Measurements from ENCODE around the gene WFIKKN1. TPM values are rescaled to one million over a fixed set of nuclear protein-coding genes. Genes with fewer than 3 reads are reported as not detected.

The WFIKKN1 gene
- total and polyA plus RNA-seq, 7 donors = 0.30 to 2.0 (median 0.36) TPM

DNA sequence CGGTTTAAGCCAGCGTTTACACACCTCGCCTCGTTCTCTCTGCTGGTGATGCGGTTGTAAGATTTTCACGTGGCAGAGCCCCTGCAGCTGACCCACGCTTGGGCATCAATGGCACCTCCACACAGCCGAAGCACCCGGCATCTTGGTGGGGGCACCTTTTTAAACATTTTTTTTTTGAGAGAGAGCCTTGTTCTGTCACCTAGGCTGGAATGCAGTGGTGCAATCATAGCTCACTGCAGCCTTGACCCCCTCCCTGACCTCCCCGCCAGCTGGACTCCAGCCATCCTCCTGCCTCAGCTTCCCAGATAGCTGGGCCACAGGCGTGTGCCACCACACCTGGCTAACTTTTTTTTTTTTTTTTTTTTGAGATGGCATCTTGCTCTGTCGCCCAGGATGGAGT lies 23.2 kb downstream of the WFIKKN1 start:
- Histone ChIP-seq H3K27ac (no peak overlapping the region), H3K4me3 (no peak overlapping the region), H3K4me1 (peaks cover 5% of the 10 kb centered on the region), H3K9me3 (no peaks in the 10 kb centered on the region), H3K36me3 (ENCODE audit: insufficient read depth in 1 of 2, low read depth in 1 of 2) (peaks cover 0 to 6% of the 10 kb centered on the region in 2 donors), H3K27me3 (ENCODE audit: insufficient read depth in 3 of 3, low read length in 2 of 3) (no peaks in the 10 kb centered on the region)
- intact Hi-C loops (cut with DNase I) = no loop called here
- no peak for DNase-seq
- ATAC-seq = no peak
- 79 to 89% (median 86%) methylated on average over 11 to 12 of the region's 12 CpGs for WGBS, 3 donors
- TF ChIP-seq, protein P1, sequence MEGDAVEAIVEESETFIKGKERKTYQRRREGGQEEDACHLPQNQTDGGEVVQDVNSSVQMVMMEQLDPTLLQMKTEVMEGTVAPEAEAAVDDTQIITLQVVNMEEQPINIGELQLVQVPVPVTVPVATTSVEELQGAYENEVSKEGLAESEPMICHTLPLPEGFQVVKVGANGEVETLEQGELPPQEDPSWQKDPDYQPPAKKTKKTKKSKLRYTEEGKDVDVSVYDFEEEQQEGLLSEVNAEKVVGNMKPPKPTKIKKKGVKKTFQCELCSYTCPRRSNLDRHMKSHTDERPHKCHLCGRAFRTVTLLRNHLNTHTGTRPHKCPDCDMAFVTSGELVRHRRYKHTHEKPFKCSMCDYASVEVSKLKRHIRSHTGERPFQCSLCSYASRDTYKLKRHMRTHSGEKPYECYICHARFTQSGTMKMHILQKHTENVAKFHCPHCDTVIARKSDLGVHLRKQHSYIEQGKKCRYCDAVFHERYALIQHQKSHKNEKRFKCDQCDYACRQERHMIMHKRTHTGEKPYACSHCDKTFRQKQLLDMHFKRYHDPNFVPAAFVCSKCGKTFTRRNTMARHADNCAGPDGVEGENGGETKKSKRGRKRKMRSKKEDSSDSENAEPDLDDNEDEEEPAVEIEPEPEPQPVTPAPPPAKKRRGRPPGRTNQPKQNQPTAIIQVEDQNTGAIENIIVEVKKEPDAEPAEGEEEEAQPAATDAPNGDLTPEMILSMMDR (IDR thresholded peaks at IDR 0.05) = no peak

DNA sequence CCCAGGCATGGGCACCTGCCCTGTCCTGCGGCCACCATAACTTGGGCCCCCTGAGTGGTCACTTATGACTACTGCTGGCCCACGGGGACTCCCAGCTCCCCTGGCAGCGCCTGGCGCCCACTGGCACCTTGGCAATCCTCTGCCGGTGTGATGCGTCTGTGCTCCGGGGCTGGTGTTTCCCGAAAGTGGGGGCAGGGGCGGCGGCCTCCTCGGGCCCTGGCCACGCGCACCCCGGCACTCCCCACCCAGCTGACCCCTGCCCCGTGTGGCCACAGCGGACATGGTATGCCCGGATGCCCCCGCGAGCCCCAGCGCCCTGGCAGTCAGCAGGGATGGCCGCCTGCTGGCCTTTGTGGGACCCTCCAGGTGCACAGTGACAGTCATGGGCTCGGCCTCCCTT lies 26.7 kb downstream of the WFIKKN1 start:
- Histone ChIP-seq H3K4me3 (no peak overlapping the region), H3K27ac (no peak overlapping the region), H3K9me3 (no peaks in the 10 kb centered on the region), H3K4me1 (peaks cover 11% of the 10 kb centered on the region), H3K27me3 (ENCODE audit: insufficient read depth in 3 of 3, low read length in 2 of 3) (no peaks in the 10 kb centered on the region), H3K36me3 (ENCODE audit: insufficient read depth in 1 of 2, low read depth in 1 of 2) (peaks cover 0 to 6% of the 10 kb centered on the region in 2 donors)
- WGBS, 3 donors = 93 to 95% (median 95%) methylated on average over 22 of the region's 22 CpGs
- no peak for ATAC-seq
- no peak for DNase-seq
- intact Hi-C loops (cut with DNase I) = no loop called here
- TF ChIP-seq, protein P1 (IDR thresholded peaks at IDR 0.05) = no peak

DNA sequence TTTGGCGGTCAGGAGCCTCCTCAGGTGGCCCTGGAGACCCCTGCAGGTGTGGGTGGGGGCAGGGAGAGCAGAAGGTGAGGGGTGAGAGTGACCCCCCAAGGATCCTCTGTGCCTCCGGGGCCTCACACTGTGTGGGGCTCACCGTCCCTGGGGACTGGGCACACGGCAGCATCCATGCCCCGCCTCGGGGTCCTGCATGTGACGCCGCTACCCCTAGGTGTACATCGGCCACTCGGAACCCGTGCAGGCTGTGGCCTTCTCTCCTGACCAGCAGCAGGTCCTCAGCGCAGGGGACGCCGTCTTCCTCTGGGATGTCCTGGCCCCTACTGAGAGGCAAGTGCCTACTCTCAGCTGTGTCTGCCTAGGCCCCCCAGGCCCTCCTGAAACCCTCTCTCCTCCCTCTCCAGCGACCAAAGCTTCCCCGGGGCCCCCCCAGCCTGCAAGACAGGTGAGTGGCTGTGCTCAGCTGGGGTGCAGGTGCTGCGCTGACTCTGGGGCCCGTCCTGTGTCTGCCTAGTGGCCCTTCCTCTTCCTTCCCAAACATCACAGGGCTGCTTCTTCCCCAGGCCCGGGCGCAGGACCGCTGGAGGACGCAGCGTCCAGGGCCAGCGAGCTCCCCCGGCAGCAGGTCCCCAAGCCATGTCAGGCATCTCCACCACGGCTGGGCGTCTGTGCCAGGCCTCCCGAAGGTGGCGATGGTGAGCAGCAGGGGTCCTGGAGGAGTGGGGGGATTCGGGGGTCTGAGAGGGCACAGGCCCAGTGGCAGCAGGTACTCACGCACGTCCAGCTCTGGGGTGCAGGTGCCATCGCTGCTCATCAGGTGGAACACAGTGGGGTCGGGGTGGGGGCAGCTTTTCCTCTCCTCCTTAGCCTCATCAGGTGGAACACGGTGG lies 28.1 kb downstream of the WFIKKN1 start:
- Histone ChIP-seq H3K27ac (no peak overlapping the region), H3K36me3 (ENCODE audit: insufficient read depth in 1 of 2, low read depth in 1 of 2) (peaks cover 0 to 6% of the 10 kb centered on the region in 2 donors), H3K27me3 (ENCODE audit: insufficient read depth in 3 of 3, low read length in 2 of 3) (no peaks in the 10 kb centered on the region), H3K4me1 (peaks cover 11% of the 10 kb centered on the region), H3K4me3 (no peak overlapping the region), H3K9me3 (no peaks in the 10 kb centered on the region)
- TF ChIP-seq, protein P1 (IDR thresholded peaks at IDR 0.05) = no peak
- intact Hi-C loops (cut with DNase I) = loop anchor here in 1 of 2 donors (1.0 kb wide), 1 partner anchor 20 kb away; no protein-coding TSS in a partner anchor
- WGBS, 3 donors = 90 to 92% (median 90%) methylated on average over 30 to 35 of the region's 35 CpGs
- DNase-seq (no peak), ATAC-seq (no peak)

GRCh38 chr16:659618-660017 lies 28.8 kb downstream of the WFIKKN1 start:
- ATAC-seq (no peak), DNase-seq (no peak)
- Histone ChIP-seq H3K4me1 (peaks cover 11% of the 10 kb centered on the region), H3K27me3 (ENCODE audit: insufficient read depth in 3 of 3, low read length in 2 of 3) (no peaks in the 10 kb centered on the region), H3K36me3 (ENCODE audit: insufficient read depth in 1 of 2, low read depth in 1 of 2) (peaks cover 0 to 6% of the 10 kb centered on the region in 2 donors), H3K27ac (no peak overlapping the region), H3K4me3 (no peak overlapping the region), H3K9me3 (no peaks in the 10 kb centered on the region)
- intact Hi-C loops (cut with DNase I) = loop anchor here in 1 of 2 donors (1.0 to 2.0 kb wide), 2 partner anchors 20 to 77 kb away; no protein-coding TSS in a partner anchor
- TF ChIP-seq, protein P1 (IDR thresholded peaks at IDR 0.05) = no peak
- 90 to 92% (median 91%) methylated on average over 19 to 20 of the region's 20 CpGs for WGBS, 3 donors

All from psoas muscle (tissue), 8 donors.